ENCODE measurements around the gene IDH2. TPM values are rescaled to one million over a fixed set of nuclear protein-coding genes. Genes with fewer than 3 reads are reported as not detected.

IDH2 gene
- total RNA-seq, 2 donors from 2014 or later: 24.5 to 46.6 TPM

GRCh38 chr15:90044191-90044590, 58.1 kb downstream of the IDH2 start:
- Histone ChIP-seq H3K4me3 (no peak overlapping the region), H3K27me3 (replicated peaks; ENCODE audit: insufficient read depth) (no peaks in the 10 kb centered on the region), H3K36me3 (no peaks in the 10 kb centered on the region), H3K4me1 (ENCODE audit: control insufficient read depth in 1 of 2, low read depth in 2 of 2) (peaks cover 15 to 17% of the 10 kb centered on the region in 2 donors), H3K9me3 (no peaks in the 10 kb centered on the region), H3K27ac (no peak overlapping the region)
- ATAC-seq (ENCODE audit: insufficient number of reproducible peaks, low FRiP score, low read depth) (no peak), DNase-seq (ENCODE audit: low spot score) (no peak)
- TF ChIP-seq, protein P1, sequence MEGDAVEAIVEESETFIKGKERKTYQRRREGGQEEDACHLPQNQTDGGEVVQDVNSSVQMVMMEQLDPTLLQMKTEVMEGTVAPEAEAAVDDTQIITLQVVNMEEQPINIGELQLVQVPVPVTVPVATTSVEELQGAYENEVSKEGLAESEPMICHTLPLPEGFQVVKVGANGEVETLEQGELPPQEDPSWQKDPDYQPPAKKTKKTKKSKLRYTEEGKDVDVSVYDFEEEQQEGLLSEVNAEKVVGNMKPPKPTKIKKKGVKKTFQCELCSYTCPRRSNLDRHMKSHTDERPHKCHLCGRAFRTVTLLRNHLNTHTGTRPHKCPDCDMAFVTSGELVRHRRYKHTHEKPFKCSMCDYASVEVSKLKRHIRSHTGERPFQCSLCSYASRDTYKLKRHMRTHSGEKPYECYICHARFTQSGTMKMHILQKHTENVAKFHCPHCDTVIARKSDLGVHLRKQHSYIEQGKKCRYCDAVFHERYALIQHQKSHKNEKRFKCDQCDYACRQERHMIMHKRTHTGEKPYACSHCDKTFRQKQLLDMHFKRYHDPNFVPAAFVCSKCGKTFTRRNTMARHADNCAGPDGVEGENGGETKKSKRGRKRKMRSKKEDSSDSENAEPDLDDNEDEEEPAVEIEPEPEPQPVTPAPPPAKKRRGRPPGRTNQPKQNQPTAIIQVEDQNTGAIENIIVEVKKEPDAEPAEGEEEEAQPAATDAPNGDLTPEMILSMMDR (IDR thresholded peaks at IDR 0.05): no peak

- H3K36me3 ChIP-seq: no peaks in the 10 kb centered on the region
- H3K9me3 ChIP-seq: no peaks in the 10 kb centered on the region
- peaks cover 15 to 17% of the 10 kb centered on the region in 2 donors for H3K4me1 ChIP-seq (ENCODE audit: control insufficient read depth in 1 of 2, low read depth in 2 of 2)
- no peaks in the 10 kb centered on the region for H3K27me3 ChIP-seq (replicated peaks; ENCODE audit: insufficient read depth)
- no peak overlapping the region for H3K4me3 ChIP-seq
- ATAC-seq (ENCODE audit: insufficient number of reproducible peaks, low FRiP score, low read depth) (no peak), DNase-seq (ENCODE audit: low spot score) (no peak)
- TF ChIP-seq, protein P1 (IDR thresholded peaks at IDR 0.05): no peak
- no peak overlapping the region for H3K27ac ChIP-seq
Measured at GRCh38 chr15:90043530-90044010, 58.7 kb downstream of the IDH2 start.

GRCh38 chr15:90042766-90043529, 59.3 kb downstream of the IDH2 start:
- no peaks in the 10 kb centered on the region for H3K9me3 ChIP-seq
- TF ChIP-seq, protein P1 (IDR thresholded peaks at IDR 0.05): no peak
- no peaks in the 10 kb centered on the region for H3K27me3 ChIP-seq (replicated peaks; ENCODE audit: insufficient read depth)
- no peak overlapping the region for H3K27ac ChIP-seq
- no peaks in the 10 kb centered on the region for H3K36me3 ChIP-seq
- no peak overlapping the region for H3K4me3 ChIP-seq
- peaks cover 12 to 14% of the 10 kb centered on the region in 2 donors for H3K4me1 ChIP-seq (ENCODE audit: control insufficient read depth in 1 of 2, low read depth in 2 of 2)
- ATAC-seq (ENCODE audit: insufficient number of reproducible peaks, low FRiP score, low read depth) (no peak), DNase-seq (ENCODE audit: low spot score) (no peak)

- no peaks in the 10 kb centered on the region for H3K9me3 ChIP-seq
- ATAC-seq (ENCODE audit: insufficient number of reproducible peaks, low FRiP score, low read depth): no peak
- DNase-seq (ENCODE audit: low spot score): no peak
- no peak overlapping the region for H3K4me3 ChIP-seq
- no peak overlapping the region for H3K27ac ChIP-seq
- TF ChIP-seq, protein P1 (IDR thresholded peaks at IDR 0.05): no peak
- H3K27me3 ChIP-seq (replicated peaks; ENCODE audit: insufficient read depth): no peaks in the 10 kb centered on the region
- peaks cover 10 to 12% of the 10 kb centered on the region in 2 donors for H3K4me1 ChIP-seq (ENCODE audit: control insufficient read depth in 1 of 2, low read depth in 2 of 2)
- no peaks in the 10 kb centered on the region for H3K36me3 ChIP-seq
Measured at GRCh38 chr15:90042356-90042755, 59.9 kb downstream of the IDH2 start.

GRCh38 chr15:90040618-90041017, 61.6 kb downstream of the IDH2 start:
- Histone ChIP-seq H3K9me3 (no peaks in the 10 kb centered on the region), H3K4me3 (no peak overlapping the region), H3K36me3 (no peaks in the 10 kb centered on the region), H3K27me3 (replicated peaks; ENCODE audit: insufficient read depth) (no peaks in the 10 kb centered on the region), H3K27ac (no peak overlapping the region), H3K4me1 (ENCODE audit: control insufficient read depth in 1 of 2, low read depth in 2 of 2) (peaks cover 0 to 3% of the 10 kb centered on the region in 2 donors)
- TF ChIP-seq, protein P1 (IDR thresholded peaks at IDR 0.05): no peak
- no peak for DNase-seq (ENCODE audit: low spot score)
- ATAC-seq (ENCODE audit: insufficient number of reproducible peaks, low FRiP score, low read depth): no peak

All from thoracic aorta (tissue), 2 donors.